NCI-H460 (cell line): ENCODE results near the gene CPNE2. TPM values are rescaled to one million over a fixed set of nuclear protein-coding genes. Genes with fewer than 3 reads are reported as not detected.
"Not testable (repeated sequence)": the region's sequence is repeated elsewhere in the genome, so short reads cannot be mapped to it uniquely, and the experiment has no call there.

Experiments used
- DNase-seq: peaks from one replicate; pipeline ENCODE4 v3.0.0-alpha.2; 2016; ENCODE audit warnings: low read depth; ENCODE audit errors: extremely low read depth
- total RNA-seq: library from RNA; depleted of rRNA; stranded (reverse); fragments of >200 nt; shearing (Covaris generic); gene quantifications from 2 replicates; pipeline ENCODE4 v1.2.3, GENCODE V29; 2014

CPNE2 gene
- total RNA-seq, 1 experiment from 2014 or later = 26.0 TPM

GRCh38 chr16:57096192-57096591 is 3.8 kb downstream of the CPNE2 start:
- no peak for DNase-seq

- DNase-seq = no peak
These were observed 4.4 kb downstream of the CPNE2 start for GRCh38 chr16:57096793-57097192.

DNA sequence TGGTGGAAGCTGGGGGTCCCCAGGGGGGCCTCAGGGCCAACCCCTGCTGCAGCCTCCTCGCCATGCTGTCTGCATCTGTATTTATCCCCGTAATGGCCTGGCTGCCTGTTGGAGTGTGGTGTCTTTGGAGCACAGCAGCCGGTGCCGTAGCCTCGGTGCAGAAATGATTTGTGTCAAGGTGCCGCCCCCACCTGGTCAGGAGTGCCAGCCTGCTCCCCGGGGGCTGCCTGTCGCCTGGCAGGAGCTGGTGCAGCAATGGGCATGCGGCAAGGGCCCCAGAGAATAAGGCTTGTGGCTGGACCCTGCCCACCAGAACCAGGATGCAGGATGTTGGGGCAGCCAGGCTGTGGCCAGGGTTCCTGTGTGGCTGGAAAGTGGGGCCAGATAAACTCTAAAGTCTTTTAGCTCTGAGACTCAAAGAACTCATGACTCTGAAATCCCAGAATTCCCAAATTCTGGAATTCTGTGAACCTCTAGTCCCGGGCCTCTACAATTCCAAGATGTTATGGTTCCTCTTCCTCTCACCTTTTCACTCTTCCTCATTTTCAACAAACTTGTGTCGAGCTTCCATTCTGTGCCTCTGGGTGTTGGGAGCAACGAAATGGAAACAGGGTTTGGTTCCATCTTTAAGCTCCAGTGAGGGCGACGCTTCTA is 5.9 kb downstream of the CPNE2 start:
- no peak for DNase-seq

DNA sequence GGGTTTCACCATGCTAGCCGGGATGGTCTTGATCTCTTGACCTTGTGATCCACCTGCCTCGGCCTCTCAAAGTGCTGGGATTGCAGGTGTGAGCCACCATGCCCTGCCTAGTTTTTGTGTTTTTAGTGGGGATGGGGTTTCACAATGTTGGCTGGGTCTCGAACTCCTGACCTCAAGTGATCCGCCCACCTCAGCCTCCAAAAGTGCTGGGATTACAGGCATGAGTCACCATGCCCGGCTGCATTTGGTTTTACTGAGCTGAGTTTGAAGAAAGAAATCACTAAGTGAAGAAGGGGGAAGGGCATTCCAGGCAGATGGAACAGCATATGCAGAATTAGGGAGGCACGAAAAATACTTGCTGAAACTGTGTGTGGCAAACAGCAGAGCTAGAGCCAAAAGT is 7.6 kb downstream of the CPNE2 start:
- DNase-seq = not testable (repeated sequence)

DNA sequence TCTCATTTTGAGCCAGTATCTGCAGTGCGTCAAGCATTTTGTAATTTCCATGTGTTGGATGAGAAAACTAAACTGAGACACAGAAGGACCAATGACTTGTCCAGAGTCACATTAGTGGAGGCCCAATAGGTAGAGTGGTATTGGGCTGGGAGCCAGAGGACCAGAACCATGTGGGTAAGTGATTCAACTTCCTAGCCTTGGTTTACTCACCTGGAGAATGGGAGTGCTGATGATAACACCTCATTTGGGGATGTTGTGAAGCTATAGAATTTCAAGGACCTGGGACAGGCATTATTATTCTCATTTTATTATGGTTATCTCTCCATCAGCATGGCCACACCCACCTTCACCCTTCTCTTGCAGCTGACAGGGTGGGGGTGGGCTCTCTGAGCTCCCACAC is 8.1 kb downstream of the CPNE2 start:
- no peak for DNase-seq

DNA sequence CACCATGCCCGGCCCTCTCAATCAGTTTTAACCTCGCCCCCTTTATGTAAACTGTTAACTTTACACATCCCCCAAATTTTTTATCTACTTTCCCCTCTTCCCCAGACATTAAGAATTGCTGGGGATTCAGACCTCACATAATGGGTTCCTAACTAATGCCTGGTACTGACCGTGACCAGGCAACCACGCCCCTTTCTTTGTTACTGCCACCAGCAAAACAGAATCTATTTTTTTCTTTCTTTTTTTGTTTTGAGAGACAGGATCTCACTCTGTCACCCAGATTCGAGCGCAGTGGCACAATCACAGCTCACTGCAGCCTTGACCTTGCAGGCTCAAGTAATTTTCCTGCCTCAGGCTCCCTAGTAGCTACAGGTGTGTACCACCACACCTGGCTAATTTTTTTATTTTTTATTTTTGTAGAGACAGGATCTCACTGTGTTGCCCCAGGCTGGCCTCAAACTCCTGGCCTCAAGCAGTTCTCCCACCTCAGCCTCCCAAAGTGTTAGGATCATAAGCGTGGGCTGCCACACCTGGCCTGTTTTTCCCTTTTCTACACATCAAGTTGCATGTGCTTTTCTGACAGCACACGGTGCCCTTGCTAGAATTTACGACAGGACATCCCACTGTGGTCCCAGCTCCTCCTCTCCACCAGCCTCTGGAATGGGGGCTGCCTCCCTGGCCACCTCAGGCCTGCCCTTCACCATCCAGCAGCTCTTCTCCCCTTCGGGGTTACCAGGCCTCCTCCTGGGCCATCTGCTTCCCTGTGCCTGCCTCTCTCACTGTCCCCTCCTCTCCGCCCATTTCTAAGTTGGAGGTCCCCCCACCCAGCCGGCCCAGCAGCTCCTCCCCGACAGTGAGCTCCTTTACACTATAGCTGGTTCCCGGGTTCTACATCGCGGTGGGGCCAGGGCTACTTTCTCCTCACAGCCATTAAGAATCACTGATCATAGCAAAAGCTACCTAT is 10.8 kb downstream of the CPNE2 start:
- no peak for DNase-seq

GRCh38 chr16:57104706-57105105 is 12.3 kb downstream of the CPNE2 start:
- DNase-seq = no peak

DNA sequence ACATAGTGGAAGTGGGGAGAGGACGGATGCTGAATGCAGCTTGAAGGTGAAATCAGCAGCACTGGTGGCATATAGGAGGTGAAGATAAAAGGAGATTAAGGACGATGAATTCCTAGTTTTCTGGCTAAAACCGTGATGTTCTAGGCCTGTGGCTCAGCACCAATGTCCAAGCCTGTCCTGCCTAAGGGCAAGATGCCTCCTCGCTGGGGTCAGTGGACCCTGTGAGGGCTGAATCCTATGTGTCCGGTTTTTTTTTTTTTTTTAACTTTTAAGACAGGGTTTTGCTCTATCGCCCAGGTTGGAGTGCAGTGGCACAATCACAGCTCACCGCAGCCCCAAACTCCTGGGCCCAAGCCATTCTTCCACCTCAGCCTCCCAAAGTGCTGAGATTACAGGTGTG is 12.8 kb downstream of the CPNE2 start:
- DNase-seq = no peak

GRCh38 chr16:57106767-57107166 is 14.4 kb downstream of the CPNE2 start:
- no peak for DNase-seq

GRCh38 chr16:57107321-57107922 is 15.0 kb downstream of the CPNE2 start:
- DNase-seq = no peak

- DNase-seq = no peak
These were observed 16.0 kb downstream of the CPNE2 start for GRCh38 chr16:57108432-57108831.

GRCh38 chr16:57109259-57110105 is 17.1 kb downstream of the CPNE2 start:
- not testable (repeated sequence) for DNase-seq

DNA sequence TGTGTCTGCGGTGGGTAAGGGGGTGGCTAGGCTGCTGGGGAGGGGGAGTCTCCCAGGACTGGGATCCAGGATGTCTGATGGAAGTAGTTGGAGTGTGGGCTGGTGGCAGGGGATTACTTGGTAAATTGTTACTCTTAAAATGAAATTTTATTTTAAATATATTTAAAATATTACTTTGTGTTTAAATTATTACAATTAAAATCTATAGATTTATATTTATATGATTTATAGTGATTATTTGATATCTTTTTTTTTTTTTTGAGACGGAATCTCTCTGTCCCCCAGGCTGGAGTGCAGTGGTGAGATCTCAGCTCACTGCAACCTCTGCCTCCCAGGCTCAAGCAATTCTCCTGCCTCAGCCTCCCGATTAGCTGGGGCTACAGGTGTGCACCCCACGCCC is 18.6 kb downstream of the CPNE2 start:
- no peak for DNase-seq

GRCh38 chr16:57111420-57111819 is 19.0 kb downstream of the CPNE2 start:
- DNase-seq = no peak

DNA sequence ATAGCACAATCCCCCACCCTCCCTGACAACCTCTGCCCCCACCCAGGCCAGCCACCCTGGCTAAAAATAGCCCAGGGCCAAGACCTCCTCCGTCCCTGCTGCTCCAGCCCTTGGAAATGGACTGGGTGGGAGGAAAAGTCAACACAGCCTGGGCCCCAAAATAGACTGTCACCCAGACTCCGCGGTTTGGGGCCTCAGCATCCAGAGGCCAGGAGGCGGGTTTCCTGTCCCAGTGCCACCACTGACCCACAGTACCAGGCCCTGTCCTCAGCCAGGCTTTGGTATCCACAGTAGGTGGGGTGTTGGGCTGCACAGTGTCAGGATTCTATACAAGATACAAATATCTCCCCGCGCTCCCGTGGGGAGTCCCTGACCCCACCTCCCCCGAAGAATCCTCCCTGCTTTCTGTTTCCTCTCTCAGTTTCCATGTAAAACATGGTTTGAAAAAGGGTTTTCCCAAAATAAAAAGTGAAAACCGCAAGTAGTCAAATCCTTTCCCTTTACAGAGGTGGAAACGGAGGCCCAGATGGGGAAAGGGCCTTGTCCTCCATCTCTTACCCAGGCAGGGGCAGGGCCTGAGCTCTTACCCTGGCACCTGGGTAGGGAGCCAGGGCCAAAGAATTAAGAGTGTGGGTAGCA is 20.1 kb downstream of the CPNE2 start:
- no peak for DNase-seq

GRCh38 chr16:57113042-57113453 is 20.7 kb downstream of the CPNE2 start:
- no peak for DNase-seq

DNA sequence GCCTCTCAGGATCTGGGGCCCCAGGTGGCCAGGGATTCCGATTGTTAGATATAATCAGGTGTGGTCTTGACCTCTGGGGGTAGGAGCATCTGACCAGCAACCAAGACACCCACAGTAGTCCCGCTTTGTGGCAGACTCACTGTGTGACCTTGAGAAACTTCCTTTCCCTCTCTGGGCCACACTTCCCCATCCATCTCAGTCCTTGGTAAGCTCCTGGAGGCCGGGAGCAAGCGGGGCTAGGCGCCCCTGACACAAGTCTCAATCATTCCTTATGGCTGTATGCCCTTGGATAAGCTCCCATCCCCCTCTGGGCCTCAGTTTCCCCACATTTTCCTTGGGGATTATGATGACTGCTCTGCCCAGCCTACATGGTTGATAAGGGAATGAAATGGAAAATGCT is 21.3 kb downstream of the CPNE2 start:
- DNase-seq = no peak

DNA sequence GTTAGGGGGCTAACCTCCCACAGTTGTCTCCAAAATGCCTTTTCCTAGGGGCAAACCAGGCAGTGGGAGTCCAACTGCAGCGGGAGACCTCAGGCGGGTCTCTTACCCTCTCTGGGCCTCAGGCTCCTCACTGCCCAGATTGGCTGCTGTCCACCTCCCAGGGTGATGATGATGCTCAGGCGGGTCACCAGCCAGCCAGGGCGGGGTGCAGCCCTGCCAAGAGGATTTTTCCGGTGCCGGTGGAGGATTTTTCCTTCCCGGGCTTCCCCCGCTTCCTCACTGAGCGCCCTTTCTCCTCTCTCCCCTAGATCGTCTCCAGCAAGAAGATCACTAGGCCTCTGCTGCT is 22.8 kb downstream of the CPNE2 start:
- DNase-seq = no peak

- no peak for DNase-seq
These were observed 23.3 kb downstream of the CPNE2 start for GRCh38 chr16:57115514-57116182.
